Measurements from ENCODE around the gene AGPAT2.

Gene AGPAT2

GRCh38 chr9:136686794-136687711 lies at the start of gene AGPAT2:
TSS of gene AGPAT2 (minus strand) at chr9:136687457. CDS start at chr9:136687357, 100 bp downstream.
- ChIA-PET POLR2A (interaction anchor here (0.6 to 3.6 kb wide), 11 partner anchors 11 to 563 kb away, joined by 3 to 22 read pairs (median 5); partner anchors contain the start of gene SEC16A), CTCF (interaction anchor here (0.6 to 3.2 kb wide), 7 partner anchors 8 to 262 kb away, joined by 3 to 20 read pairs (median 5); partner anchors contain the start of gene LCN8)
- Histone ChIP-seq H3K36me3 (ENCODE audit: control insufficient read depth in 2 of 2, insufficient read depth in 1 of 2, low read length in 2 of 2) (peaks cover 0 to 7% of the 10 kb centered on the region in 2 experiments; a peak in 1 of 3 replicates), H3K9me3 (ENCODE audit: control insufficient read depth, insufficient read depth, low read depth, low read length) (no peaks in the 10 kb centered on the region), H3K4me3 (ENCODE audit: low read depth, low read length) (peak within 1 kb of the TSS; percentile 71), H3K4me1 (ENCODE audit: control insufficient read depth, insufficient read depth, low read length) (peaks cover 5% of the 10 kb centered on the region), H3K27ac (ENCODE audit: extremely low read depth, low read depth, low read length) (peak within 1 kb of the TSS; percentile 74; the same call in 1 of the 2 replicates)
- TF ChIP-seq ZNF114 (tag by site-specific recombination; IDR thresholded peaks at IDR 0.05) (no peak), EGR2 (tag by site-specific recombination; IDR thresholded peaks at IDR 0.05; ENCODE audit: low read depth) (no peak), ZNF830 (tag by site-specific recombination; IDR thresholded peaks at IDR 0.05; ENCODE audit: low read depth) (no peak), ZSCAN4 (tag by site-specific recombination; IDR thresholded peaks at IDR 0.05) (no peak), ZNF658 (tag by site-specific recombination; IDR thresholded peaks at IDR 0.05) (no peak), SCRT2 (tag by site-specific recombination; IDR thresholded peaks at IDR 0.05) (no peak), ZNF221 (tag by site-specific recombination; IDR thresholded peaks at IDR 0.05; ENCODE audit: borderline replicate concordance) (no peak), ZNF747 (tag by site-specific recombination; IDR thresholded peaks at IDR 0.05) (no peak), SP7 (tag by site-specific recombination; IDR thresholded peaks at IDR 0.05) (peak; percentile 27; the same call in 1 of the 2 replicates), ZNF514 (tag by site-specific recombination; IDR thresholded peaks at IDR 0.05) (no peak), ZNF133 (tag by site-specific recombination; IDR thresholded peaks at IDR 0.05) (no peak), ZNF23 (tag by site-specific recombination; IDR thresholded peaks at IDR 0.05; ENCODE audit: borderline replicate concordance) (no peak), HOXD13 (CRISPR knock-in tag; IDR thresholded peaks at IDR 0.05; ENCODE audit: borderline replicate concordance) (no peak), ZNF169 (tag by site-specific recombination; IDR thresholded peaks at IDR 0.05) (no peak), ZNF292 (tag by site-specific recombination; IDR thresholded peaks at IDR 0.05; ENCODE audit: borderline replicate concordance, low read depth) (no peak), ZNF449 (tag by site-specific recombination; IDR thresholded peaks at IDR 0.05) (no peak), ZNF518A (tag by site-specific recombination; conservative IDR thresholded peaks at IDR 0.05; ENCODE audit: low read depth) (no peak), GLI4 (tag by site-specific recombination; IDR thresholded peaks at IDR 0.05) (0 out of 2 replicates have a peak, but pooled peaks have one; percentile 31), ZNF596 (tag by site-specific recombination; IDR thresholded peaks at IDR 0.05) (peak; percentile 68), GLIS2 (tag by site-specific recombination; IDR thresholded peaks at IDR 0.05) (peak; percentile 83; the same call in 1 of the 2 replicates), WT1 (tag by site-specific recombination; IDR thresholded peaks at IDR 0.05) (no peak), MZF1 (tag by site-specific recombination; IDR thresholded peaks at IDR 0.05; ENCODE audit: borderline replicate concordance) (no peak), ZBTB10 (tag by site-specific recombination; IDR thresholded peaks at IDR 0.05) (peak; percentile 62)
- TF ChIP-seq, protein P1, sequence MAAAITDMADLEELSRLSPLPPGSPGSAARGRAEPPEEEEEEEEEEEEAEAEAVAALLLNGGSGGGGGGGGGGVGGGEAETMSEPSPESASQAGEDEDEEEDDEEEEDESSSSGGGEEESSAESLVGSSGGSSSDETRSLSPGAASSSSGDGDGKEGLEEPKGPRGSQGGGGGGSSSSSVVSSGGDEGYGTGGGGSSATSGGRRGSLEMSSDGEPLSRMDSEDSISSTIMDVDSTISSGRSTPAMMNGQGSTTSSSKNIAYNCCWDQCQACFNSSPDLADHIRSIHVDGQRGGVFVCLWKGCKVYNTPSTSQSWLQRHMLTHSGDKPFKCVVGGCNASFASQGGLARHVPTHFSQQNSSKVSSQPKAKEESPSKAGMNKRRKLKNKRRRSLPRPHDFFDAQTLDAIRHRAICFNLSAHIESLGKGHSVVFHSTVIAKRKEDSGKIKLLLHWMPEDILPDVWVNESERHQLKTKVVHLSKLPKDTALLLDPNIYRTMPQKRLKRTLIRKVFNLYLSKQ (tag by site-specific recombination; IDR thresholded peaks at IDR 0.05; ENCODE audit: borderline replicate concordance): no peak
